ENCODE results near the gene FOXL3. TPM values are rescaled to one million over a fixed set of nuclear protein-coding genes. Genes with fewer than 3 reads are reported as not detected.
"Not testable (repeated sequence)": the region's sequence is repeated elsewhere in the genome, so short reads cannot be mapped to it uniquely, and the experiment has no call there.

FOXL3 gene
- total RNA-seq, 1 donor from 2014 or later = not detected

GRCh38 chr7:330511-331230 is 40.7 kb downstream of the FOXL3 start:
- no peak for DNase-seq (ENCODE audit: low spot score)
- intact Hi-C loops (cut with DNase I) = loop anchor here (5.0 kb wide), 1 partner anchor 402 kb away; no protein-coding TSS in a partner anchor

- intact Hi-C loops (cut with DNase I) = loop anchor here (2.0 to 5.0 kb wide), 3 partner anchors 183 to 400 kb away; no protein-coding TSS in a partner anchor
- DNase-seq (ENCODE audit: low spot score) = no peak
These were observed 42.1 kb downstream of the FOXL3 start for GRCh38 chr7:332020-332517.

- DNase-seq (ENCODE audit: low spot score) = no peak
- intact Hi-C loops (cut with DNase I) = loop anchor here (2.0 to 5.0 kb wide), 3 partner anchors 182 to 399 kb away; no protein-coding TSS in a partner anchor
These were observed 42.8 kb downstream of the FOXL3 start for GRCh38 chr7:332646-333392.

DNA sequence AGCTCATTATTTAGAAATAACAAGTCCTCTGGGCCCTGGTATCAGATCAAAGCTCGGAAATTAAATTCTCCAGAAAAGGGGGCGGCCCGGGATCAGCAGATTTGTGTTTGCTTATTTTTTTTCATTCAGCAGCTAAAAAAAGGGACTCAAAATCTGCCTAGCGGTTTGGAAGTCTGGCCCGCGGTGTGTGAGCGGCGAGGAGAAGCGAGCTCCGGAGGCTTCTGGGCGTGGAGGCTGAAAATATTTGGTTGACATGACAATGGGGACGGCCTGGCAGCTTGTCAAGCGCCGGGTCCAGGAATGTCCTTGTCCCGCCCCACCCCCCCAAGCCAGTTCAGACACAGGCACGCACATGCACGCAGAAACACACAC is 43.4 kb downstream of the FOXL3 start:
- DNase-seq (ENCODE audit: low spot score) = no peak
- intact Hi-C loops (cut with DNase I) = loop anchor here (2.0 to 5.0 kb wide), 3 partner anchors 181 to 399 kb away; no protein-coding TSS in a partner anchor

- DNase-seq (ENCODE audit: low spot score) = no peak
- intact Hi-C loops (cut with DNase I) = loop anchor here (5.0 kb wide), 1 partner anchor 398 kb away; no protein-coding TSS in a partner anchor
These were observed 44.8 kb downstream of the FOXL3 start for GRCh38 chr7:334618-335357.

DNA sequence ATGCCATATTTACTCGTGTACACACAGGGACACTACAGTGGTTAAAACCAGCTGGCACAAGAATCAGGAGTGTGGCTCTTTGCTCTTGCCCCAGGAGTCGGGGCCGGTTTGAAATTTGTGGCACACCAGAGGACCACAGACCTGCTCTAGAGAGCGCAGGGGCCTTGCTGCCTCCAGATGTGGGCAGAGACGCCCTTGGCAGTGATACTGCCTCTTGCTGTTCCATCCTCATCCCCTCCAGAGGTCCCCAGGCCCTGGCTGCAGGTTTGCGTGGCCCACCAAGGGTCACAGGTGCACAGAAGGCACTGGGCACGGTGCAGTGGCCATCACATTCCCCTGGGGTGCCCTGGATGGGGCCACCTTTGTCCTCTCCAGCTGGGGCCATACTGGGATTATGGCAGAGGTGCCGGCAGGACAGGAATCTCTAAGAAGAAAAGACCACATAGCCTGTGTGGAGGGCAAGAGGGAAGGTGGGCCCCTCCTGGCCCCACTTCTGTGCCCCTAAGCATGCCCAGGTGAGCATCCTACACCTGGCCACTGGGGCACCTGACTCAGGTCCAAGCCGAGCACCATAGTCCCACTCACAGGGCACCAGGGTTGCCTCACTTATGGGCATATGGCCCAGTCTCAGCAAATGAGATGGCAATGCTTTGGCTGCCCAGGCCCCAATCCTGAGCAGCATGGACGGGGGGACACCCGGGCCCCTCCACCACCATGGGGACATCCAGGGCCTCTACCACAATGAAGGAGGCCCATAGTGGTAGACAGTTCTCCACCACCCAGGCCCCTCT is 45.6 kb downstream of the FOXL3 start:
- intact Hi-C loops (cut with DNase I) = no loop called here
- no peak for DNase-seq (ENCODE audit: low spot score)

DNA sequence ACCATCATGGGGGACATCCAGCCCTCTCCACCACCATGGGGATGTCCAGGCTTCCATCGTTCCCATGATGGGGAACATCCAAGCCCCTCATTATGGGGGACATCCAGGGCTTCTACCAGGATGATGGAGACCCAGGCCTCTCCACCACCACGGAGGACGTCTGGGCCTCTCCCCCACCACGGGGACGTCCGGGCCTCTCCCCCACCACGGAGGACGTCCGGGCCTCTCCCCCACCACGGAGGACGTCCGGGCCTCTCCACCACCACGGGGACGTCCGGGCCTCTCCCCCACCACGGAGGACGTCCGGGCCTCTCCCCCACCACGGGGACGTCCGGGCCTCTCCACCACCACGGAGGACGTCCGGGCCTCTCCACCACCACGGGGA is 46.2 kb downstream of the FOXL3 start:
- intact Hi-C loops (cut with DNase I) = not testable (repeated sequence)

GRCh38 chr7:336810-337566 is 47.0 kb downstream of the FOXL3 start:
- intact Hi-C loops (cut with DNase I) = no loop called here
- no peak for DNase-seq (ENCODE audit: low spot score)

More for the DNA sequence above, 46.2 kb downstream of the FOXL3 start:
- DNase-seq (ENCODE audit: low spot score) = not testable (repeated sequence)

- no peak for DNase-seq (ENCODE audit: low spot score)
- intact Hi-C loops (cut with DNase I) = no loop called here
These were observed 47.6 kb downstream of the FOXL3 start for GRCh38 chr7:337567-337951.

DNA sequence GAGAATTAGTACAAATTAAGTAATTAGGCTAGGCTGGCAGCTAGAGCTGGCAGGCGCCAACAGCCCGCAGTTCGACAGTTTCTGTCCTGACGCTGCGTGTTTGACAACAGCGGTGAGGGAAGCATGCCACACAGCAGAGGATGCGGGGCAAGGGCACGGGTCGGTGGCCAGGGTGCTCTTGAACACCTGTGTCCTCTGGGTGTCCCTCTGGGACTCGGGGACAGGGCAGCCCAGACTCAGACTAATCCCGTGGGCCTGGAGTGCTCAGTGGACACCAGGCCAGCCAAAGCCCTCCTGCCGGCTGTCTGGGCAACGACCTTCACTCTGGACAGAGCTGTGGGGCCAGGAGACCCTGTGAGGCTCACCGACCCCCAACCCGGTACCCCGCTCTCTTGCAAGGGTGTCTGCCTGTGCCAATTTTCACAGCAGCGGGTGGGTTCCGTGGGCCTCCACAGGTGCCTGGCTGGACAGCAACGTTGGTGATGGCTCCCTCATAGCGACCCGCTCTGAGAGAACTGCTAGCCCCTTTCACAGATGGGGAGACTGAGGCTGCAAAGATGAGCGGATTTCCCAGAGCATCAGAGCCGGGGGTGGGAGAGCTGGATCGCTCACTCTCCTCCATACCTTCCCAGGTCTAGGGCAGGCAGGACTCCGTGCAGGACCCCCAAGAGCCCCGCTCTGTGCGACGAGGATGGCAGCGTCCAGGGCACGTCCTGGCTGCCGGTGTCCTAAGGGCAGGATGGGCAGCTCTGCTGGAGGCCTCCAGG is 48.5 kb downstream of the FOXL3 start:
- intact Hi-C loops (cut with DNase I) = no loop called here
- DNase-seq (ENCODE audit: low spot score) = no peak

DNA sequence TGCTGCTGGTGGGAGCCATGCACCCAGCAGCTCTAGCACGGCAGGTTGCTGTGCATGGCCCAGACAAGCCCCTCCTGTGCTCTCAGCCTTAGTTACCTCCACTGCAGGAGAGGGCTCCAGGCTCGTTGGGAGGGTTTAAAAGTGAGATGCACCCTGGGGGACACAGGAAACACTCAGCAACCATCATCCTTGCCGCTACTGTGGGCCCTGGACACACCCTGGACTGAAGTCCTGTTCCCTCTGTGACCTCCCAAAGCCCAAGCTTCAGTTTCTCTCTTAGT is 49.0 kb downstream of the FOXL3 start:
- intact Hi-C loops (cut with DNase I) = no loop called here
- no peak for DNase-seq (ENCODE audit: low spot score)

DNA sequence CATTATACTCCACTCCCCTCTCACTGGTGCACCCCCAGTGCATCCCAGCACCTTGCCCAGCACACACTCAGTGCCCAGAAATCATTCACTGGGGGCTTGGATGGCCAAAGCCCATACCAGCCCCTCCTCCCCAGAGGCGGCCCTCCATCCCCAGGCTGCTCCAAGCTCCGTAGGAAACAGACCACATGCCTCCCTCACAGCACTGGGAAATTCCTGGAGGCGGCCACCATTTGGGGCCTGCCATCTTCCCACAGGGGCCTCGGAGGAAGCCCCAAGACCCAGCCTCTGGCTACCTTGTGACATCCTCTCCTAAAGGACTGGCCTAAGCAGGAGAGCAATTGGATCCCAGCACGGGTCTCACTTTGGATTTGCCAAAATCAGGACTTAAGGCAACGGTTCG is 49.7 kb downstream of the FOXL3 start:
- DNase-seq (ENCODE audit: low spot score) = no peak
- intact Hi-C loops (cut with DNase I) = no loop called here

- no peak for DNase-seq (ENCODE audit: low spot score)
- intact Hi-C loops (cut with DNase I) = no loop called here
These were observed 50.4 kb downstream of the FOXL3 start for GRCh38 chr7:340200-340937.
